NCI-H345 treated with DMSO at 0.1 percent for 48 hours (cell line): Measurements from ENCODE around the gene CNIH2.
A peak's percentile ranks its signal among the peaks of the same experiment; 100 is the strongest.
"Not testable (repeated sequence)": the region's sequence is repeated elsewhere in the genome, so short reads cannot be mapped to it uniquely, and the experiment has no call there.

Source experiments
- DNase-seq: peaks from one replicate; lab custom pipeline; 2025; ENCODE audit not compliant: unreplicated experiment; lab: John Stamatoyannopoulos, UW

The CNIH2 gene

DNA sequence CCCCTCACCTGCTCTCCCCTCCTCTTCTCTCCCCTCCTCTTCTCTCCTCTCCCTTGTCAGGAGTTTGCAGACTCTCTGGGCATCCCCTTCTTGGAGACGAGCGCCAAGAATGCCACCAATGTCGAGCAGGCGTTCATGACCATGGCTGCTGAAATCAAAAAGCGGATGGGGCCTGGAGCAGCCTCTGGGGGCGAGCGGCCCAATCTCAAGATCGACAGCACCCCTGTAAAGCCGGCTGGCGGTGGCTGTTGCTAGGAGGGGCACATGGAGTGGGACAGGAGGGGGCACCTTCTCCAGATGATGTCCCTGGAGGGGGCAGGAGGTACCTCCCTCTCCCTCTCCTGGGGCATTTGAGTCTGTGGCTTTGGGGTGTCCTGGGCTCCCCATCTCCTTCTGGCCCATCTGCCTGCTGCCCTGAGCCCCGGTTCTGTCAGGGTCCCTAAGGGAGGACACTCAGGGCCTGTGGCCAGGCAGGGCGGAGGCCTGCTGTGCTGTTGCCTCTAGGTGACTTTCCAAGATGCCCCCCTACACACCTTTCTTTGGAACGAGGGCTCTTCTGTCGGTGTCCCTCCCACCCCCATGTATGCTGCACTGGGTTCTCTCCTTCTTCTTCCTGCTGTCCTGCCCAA, 1.9 kb upstream of the CNIH2 start:
- no peak for DNase-seq

DNA sequence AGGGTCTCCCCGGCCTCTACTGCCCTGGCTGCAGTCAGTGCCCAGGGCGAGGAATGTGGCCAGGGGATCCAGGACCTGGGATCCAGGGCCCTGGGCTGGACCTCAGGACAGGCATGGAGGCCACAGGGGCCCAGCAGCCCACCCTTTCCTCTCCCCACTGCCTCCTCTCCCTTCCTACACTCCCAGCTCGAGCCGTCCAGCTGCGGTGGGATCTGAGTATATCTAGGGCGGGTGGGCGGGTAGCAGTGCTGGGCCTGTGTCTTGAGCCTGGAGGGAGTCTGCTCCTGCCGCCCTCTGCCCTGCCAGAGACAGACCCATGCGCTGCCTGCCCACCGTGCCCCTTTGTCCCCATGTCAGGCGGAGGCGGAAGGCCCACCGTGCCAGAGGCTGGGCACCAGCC, 1.4 kb upstream of the CNIH2 start:
- not testable (repeated sequence) for DNase-seq

DNA sequence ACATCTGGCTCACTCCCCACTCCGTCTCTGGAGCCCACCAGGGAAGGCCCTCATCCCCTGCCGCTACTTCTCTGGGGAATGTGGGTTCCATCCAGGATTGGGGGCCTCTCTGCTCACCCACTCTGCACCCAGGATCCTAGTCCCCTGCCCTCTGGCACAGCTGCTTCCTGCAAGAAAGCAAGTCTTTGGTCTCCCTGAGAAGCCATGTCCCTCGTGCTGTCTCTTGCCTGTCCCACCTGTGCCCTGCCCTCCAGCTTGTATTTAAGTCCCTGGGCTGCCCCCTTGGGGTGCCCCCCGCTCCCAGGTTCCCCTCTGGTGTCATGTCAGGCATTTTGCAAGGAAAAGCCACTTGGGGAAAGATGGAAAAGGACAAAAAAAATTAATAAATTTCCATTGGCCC, 911 bp upstream of the CNIH2 start:
- DNase-seq: not testable (repeated sequence)

DNA sequence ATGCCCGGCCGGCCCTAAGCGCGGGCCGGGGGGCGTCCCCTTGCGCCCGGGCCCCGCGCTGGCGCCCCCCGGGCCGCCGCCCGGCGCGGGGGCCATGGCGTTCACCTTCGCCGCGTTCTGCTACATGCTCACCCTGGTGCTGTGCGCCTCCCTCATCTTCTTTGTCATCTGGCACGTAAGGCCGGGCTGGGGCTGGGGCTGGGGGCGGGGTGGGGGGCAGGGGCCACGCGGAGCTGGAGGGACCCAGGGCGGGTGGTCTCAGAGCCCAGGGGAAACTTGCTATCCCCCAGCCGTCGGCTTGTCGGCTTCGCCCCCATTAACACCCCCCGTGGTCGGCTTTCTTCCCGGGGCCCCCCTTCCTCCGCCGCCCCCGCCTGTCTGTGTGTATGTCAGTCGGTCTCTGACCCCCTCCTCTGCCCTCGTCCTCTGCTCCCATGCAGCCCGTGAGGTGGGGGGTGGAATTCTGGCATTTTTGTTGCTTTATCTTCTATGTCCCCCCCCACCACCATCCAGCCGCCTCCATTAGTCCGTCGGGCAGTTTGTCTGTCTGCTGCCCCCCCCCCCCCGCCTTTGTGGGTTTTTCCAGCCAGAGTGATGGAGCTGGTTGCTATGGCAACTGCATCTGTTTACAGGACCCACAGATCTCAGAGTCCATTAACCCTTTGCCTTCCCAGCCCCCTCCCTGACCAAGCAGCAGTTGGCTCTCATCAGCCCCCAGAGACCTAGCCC, 552 bp downstream of the CNIH2 start:
- DNase-seq: no peak

DNA sequence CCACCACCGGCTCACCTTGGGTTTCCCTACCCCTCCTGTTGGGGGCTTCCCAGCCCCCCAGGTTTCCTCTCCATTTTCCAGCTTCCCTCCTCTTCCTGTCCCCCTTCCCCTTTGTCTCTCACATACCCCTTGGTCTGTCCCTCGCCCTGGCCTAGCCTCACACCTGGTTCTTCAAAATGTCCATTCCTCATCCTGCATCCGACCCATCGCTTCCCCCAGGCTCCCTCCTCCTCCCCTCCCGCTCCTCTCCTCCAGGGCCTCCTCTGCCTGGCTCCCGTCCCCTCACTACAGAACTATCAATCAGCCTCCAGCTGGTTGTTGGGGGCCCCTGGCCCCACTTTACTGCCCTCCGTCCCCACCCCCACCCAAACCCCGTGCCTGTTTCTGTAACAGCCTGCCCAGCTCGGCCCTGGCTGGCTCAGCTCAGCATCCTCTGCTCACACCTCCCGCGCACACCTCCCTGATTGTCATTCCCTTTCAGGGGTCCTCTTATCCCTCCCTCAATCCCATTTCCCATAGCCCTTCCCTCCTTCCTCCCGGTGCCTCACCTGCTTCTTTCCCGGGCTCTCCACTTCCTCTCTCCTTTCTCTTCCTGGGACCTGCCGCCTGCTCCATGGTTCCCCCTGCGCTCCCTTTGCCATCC, 1.2 kb downstream of the CNIH2 start:
- DNase-seq: no peak

DNA sequence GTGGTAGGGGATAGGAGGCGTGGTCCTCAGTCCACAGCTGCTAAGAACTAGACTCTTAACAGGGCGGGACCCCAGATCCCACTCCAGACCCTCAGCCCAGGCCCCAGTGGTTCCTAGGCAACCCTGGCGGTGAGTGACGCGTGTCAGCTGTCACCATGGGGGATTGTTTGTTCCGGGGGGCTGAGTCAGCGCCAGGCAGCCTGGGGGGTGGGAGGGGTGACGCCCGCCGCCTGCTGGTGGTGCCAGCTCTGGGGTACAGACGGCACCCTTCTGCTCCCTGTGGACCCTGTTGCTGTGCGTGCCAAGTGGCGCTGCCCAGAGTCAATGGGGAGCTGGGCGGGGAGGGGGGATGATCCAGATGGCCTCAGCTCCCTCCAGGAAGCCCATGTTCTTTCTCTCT, 2.5 kb downstream of the CNIH2 start:
- DNase-seq: no peak

DNA sequence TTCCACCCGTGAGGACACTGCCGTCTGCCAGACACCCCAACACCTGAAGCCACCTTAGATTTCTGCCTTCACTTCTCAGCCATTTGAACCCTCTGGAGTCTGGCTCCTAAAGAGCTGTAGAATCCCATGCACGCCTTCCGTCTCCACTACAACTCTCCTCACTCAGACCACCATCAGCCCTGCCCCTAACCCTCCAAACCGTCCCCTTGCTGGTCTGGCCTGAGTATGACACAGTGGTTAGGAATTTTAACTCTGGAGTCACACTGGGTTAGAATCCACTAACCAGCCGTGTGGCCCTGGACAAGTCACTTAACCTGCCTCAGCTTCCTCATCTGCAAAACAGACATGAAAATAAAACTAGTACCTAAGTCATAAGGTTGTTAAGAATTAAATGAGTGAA, 3.0 kb downstream of the CNIH2 start:
- no peak for DNase-seq

DNA sequence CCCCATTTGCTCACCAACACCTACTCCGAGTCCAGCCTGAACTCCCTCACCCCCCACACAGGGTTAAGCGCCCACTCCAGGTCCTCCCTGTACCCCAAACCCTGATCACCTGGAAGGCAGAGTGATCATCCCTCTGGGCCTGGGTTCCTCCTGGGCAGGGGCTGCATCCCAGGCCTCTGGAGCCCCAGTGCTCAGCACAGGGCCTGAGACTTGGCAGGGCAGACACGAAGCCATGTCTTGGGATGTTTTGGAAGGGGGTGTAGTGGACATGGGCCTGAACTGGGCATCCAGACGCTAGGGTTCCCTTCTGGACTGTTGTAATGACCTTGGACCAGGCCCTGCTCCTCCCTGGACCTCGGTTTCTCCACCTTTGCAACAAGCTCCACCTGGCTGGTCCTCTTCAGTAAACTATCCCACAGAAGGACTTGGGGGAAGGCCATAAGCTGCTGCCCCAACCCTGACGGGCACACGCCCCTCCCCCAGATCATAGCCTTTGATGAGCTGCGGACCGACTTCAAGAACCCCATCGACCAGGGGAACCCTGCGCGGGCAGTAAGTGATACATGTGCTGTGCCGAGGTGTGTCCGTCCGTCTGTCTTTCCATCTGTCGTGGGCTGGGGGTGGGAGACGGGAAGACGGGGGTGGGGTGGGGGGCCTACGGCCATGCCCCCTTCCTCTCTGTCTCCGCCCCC, 3.9 kb downstream of the CNIH2 start:
- no peak for DNase-seq

DNA sequence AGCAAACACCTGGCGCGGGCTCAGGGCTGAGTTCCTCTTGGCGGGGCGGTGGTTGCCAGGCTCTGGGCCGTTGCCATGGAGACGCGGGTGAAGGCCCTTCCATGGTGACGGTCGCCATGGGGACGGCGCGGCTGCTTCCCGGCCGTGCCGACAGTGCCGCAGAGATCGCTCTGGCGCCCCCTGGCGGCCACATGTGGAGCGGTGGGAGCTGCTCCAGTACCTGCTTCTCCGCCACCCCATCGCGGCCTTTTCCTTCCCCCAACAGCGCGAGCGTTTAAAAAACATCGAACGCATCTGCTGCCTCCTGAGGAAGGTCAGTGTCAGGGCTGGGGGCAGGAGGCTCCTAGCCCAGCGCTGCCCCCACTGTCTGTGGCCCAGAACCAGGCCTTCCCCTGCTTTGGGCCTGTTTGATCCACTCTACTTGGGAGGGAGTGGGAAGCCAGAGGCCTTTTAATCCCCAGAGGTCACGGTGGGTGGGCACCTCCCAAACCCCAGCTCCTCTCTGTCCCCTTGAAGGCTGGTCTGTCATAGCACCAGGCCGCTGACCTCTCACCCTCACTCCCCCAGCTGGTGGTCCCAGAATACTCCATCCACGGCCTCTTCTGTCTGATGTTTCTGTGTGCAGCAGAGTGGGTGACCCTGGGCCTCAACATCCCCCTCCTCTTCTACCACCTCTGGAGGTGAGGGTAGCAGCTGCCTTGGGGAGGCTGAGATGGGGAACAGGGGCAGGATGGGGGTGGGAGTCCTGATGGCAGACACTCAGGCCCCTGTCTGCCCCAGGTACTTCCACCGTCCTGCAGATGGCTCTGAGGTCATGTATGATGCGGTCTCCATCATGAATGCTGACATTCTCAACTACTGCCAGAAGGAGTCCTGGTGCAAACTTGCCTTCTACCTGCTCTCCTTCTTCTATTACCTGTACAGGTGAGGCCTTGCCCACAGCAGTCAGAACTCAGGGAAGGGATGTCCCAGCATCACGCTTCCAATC, 4.8 kb downstream of the CNIH2 start:
- peak; percentile 94 for DNase-seq

DNA sequence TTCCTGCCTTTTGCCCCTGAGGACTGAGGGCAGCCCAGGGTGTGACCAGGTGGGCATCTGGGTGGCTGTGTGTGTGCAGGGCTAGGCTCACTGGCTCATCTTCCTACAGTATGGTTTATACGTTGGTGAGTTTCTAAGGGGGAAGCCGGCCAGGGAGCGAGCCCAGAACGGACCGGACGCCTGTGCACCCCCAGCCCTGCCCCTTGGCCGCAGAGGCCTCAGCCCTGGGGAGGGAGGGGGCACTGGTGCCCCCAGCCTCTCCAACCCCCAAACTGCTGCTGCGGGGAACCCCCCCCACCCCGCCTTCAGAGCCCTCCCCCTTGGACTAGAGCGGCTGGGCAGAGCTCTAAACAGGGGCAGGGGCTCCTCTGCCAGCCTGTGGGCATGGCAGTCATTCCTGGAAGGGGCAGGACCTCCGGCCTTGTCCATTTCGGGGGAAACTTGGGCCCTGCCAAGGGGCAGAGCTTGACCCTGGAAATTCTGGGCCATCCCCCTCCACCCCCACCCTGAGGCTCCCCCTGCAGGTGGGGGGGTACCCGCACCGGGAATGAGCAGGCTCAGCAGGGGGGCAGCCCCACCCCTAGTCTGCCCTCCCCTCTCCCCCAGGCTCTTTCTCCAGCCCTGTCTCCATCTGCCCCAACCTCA, 5.6 kb downstream of the CNIH2 start:
- DNase-seq: no peak

DNA sequence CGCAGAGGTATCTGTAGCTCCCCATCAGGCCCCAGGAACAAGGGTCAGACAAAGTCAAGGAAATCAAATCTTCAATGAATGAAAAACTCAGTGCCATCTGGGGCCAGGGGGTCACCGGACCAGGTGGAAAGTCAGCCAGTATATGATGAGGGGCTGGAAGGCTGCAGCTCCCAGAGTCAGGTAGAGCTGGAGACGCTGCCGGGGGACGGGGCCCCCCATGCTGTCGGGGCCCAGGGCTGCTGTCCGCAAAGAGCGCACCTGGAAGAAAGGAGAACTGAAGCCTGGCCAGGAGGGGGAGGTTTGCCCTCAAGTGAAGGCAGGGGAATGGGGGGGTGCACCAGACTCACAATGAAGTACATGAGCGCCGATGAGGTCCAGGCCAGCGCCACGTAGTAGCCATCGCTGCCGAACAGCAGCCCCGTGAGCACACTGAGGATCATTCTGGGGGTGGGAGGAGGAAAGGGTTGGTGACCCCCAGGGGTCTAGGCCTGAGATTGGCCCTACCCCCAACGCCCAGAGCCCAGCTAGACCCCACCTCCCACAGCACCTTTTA, 6.6 kb downstream of the CNIH2 start:
- DNase-seq: no peak

DNA sequence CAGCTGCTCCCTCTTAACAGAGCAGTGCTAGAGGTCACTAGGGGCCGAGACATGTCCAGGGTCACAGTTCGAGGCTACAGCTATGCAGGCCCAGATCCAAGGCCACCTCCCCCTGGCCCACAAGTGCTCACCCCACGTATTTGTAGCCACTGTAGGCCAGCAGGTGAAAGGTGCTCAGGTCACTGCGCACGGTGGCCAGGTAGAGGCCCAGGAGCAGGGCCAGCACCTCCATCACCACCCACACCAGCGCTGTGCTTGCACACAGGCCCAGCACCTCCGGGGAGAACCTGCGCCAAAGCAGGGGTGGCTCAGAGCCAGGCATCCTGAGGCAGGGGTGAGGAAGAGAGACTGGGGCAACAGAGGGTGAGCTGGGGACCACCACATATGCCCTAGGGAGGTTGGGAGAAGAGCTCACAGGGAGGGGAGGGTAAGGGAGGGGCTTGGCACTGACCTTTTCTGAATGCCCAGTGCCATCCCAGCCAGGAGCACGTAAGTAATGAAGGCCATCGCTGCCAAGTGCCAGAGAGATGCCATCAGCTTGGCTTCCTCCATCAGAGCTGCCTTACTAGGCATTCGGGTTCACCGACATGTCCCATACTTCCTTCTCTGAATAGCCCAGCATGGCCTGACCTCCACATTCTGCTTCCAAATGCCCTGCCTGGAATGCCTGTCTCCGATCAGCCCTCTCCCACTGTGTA, 7.4 kb downstream of the CNIH2 start:
- DNase-seq: no peak

DNA sequence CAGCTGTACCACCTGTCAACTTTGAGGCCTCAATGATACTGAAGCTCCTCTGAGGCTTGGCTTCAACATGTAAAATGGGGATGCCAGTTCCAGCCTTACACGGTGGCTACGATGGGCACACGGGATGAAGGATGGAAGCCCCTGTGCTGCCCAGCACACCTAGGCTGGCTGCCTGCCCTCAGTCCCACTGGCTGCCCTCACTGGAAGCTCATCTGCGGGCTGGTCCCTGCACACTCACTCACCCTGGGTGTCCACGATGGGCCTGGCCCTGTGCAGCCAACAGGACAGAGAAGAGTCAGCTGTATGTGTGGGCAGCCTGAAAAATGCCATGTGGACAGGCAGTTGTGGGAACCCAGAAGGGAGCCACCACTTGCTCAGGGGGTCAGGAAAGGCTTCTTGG, 8.7 kb downstream of the CNIH2 start:
- no peak for DNase-seq

DNA sequence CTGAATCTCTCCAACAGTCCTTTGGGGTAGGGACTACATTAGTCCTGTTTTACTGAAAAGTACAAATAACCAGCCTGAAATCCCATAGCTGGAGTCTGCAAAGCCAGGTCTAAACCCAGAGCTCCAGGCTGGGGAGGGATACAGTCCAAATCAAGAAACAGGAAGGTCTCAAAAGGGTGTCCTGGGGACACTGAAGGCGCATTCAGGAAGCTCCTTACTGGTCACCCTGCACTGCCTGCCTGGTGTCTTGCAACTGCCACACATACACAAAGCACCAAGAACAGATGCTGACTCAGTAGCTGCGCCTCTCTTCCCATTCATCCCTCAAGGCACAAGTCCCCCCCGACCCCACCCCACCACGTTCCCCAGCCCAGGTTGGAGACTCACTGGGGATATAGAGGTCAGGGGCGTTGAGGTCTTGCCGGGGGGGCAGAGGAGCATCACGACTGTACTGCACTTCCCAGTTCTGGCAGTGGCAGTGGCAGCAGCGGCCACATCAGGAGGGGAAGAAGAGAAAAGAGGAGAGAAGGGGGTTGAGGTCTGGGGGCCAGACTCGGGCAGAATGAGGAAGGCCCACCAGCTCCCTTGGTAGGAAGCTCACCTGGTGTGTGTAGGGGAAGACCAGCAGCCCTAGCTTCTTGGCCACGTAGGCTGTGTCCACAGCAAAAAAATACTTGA, 9.4 kb downstream of the CNIH2 start:
- DNase-seq: no peak

DNA sequence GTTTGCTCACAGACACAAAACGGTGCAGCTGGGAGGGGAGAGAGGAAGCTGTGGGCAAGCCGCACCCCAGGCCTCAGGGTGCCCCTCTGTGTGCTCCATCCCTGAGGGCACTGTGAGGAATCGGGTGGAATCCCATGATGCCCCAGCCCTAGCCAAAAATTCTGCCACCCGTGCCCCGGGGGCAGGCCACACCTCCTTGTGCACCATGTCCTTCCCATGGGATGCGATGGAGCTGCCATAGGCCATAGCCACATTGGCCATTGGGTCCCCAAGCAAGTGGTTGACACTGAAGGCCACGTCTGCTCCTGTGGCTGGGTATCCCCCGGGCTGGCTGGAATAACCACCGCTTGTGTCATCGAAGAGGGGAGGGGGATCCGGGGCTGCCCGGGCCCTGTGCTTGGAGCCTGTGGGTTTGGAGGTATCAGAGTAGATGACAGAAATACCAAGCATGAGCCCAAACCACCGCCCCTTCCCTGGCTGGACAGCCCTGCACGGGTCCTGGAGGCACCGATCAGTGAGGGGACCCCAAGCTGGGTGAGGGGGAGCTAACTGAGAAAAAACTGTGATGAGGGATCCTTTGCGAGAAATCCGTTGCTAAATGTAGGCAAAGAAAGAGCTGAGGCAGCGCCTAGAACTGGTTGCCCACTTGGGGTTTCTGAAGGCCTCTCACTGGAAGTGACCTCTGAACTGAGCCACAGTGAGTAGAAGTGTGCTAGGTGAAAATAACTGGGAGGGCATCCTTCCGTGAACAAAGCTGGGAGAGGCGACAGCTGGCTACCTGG, 10.1 kb downstream of the CNIH2 start:
- DNase-seq: no peak

DNA sequence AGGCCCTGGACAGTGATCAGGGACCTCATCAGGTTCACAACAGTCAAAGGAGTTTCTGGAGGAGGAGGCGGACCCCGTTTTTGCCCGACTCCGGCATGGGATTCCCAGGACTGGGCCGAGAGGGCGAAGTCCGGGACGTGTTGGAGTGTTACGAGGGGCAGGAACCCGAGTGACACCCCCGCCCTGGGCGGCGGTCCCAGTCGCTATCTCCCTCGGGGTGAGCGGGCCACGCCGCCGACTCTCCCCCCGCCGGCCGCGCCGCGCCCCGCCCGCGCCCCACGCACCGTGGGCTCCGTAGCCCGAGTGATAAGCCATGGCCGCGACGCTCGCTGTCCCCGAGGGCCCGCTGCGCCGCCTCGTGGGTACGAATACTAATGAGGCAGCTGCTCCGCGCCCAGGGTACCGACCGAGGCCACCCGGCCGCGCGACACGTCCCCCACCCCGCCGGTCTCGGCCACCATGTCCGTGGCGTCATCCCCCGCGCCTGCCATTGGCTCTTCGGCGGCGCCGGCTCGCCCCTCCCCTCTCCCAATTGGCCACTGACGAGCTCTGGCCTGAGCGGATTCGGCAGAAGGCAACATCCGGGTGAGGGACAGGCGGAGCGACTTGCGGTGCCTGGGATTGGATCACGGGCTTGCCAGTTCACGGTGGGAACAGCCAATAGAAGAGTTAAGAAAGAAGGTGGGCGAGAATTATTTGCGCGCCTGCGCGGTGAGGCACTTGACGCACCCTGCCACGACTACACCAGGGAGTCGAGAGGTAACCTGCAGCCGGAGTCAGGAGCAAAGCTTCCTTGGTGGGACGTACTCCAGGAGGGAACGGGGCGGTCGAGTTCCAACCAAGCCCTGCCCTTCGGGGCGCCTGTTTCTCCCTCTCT, 10.9 kb downstream of the CNIH2 start, which contains the start of gene YIF1A:
Gene YIF1A, minus strand, starts transcription at position 473 of the 877 bp plus-strand sequence. Its CDS starts 158 bp downstream, at position 315.
- DNase-seq: peak; percentile 97
